SK-N-SH treated with all-trans-retinoic acid at 6 μM for 48 hours (cell line): ENCODE results near the gene APOL2.

Experiments used
- ATAC-seq: fragments of 200-7000 bp; cut with Tn5 transposase; 3 replicates; pipeline ENCODE4 v1.9.1; 2020; ENCODE audit warnings: mild to moderate bottlenecking, moderate library complexity
- ARNTL ChIP-seq: fragments of 450-650 bp; formaldehyde crosslinking; IDR thresholded peaks from 2 replicates; pipeline ENCODE4 v1.5.0; 2020; ENCODE audit warnings: low read depth, mild to moderate bottlenecking, moderate library complexity, borderline replicate concordance
- BACH2 ChIP-seq: fragments of 250-450 bp; sonication (Bioruptor Pico); IDR thresholded peaks from 2 replicates; pipeline ENCODE4 v1.9.0; 2021; ENCODE audit warnings: mild to moderate bottlenecking, borderline replicate concordance
- CREB5 ChIP-seq: fragments of 250-450 bp; sonication (Bioruptor Pico); IDR thresholded peaks from 2 replicates; pipeline ENCODE4 v1.5.1; 2020; ENCODE audit warnings: low read depth, mild to moderate bottlenecking, moderate library complexity
- CSDC2 ChIP-seq: fragments of 250-450 bp; sonication (Bioruptor Pico); IDR thresholded peaks from 2 replicates; pipeline ENCODE4 v1.5.0; 2020; ENCODE audit warnings: mild to moderate bottlenecking, moderate library complexity
- ESRRG ChIP-seq: fragments of 250-450 bp; sonication (Bioruptor Pico); IDR thresholded peaks from 2 replicates; pipeline ENCODE4 v1.6.1; 2021; ENCODE audit warnings: mild to moderate bottlenecking
- GLIS3 ChIP-seq: fragments of 250-450 bp; sonication (Bioruptor Pico); IDR thresholded peaks from 2 replicates; pipeline ENCODE4 v1.5.0; 2020; ENCODE audit warnings: mild to moderate bottlenecking, moderate library complexity
- ISL1 ChIP-seq: fragments of 250-450 bp; sonication (Bioruptor Pico); IDR thresholded peaks from 2 replicates; pipeline ENCODE4 v2.1.2; 2022; ENCODE audit warnings: mild to moderate bottlenecking, moderate library complexity
- OSR1 ChIP-seq: fragments of 250-450 bp; sonication (Bioruptor Pico); IDR thresholded peaks from 2 replicates; pipeline ENCODE4 v1.8.0; 2022; ENCODE audit warnings: moderate library complexity, mild to moderate bottlenecking, inconsistent platforms
- PATZ1 ChIP-seq: fragments of 250-450 bp; sonication (Bioruptor Pico); IDR thresholded peaks from 2 replicates; pipeline ENCODE4 v1.8.0; 2020; ENCODE audit warnings: mild to moderate bottlenecking, moderate library complexity, borderline replicate concordance
- POU6F1 ChIP-seq: fragments of 250-450 bp; sonication (Bioruptor Pico); IDR thresholded peaks from 2 replicates; pipeline ENCODE4 v1.8.0; 2021; ENCODE audit warnings: low read depth, mild to moderate bottlenecking, moderate library complexity, borderline replicate concordance
- PPARA ChIP-seq: fragments of 250-450 bp; sonication (Bioruptor Pico); IDR thresholded peaks from 2 replicates; pipeline ENCODE4 v1.5.0; 2020; ENCODE audit warnings: mild to moderate bottlenecking, borderline replicate concordance
- RARB ChIP-seq: fragments of 250-450 bp; sonication (Bioruptor Pico); IDR thresholded peaks from 2 replicates; pipeline ENCODE4 v1.8.0; 2021; ENCODE audit warnings: mild to moderate bottlenecking, moderate library complexity
- SNAI2 ChIP-seq: fragments of 250-450 bp; sonication (Bioruptor Pico); IDR thresholded peaks from 2 replicates; pipeline ENCODE4 v1.5.0; 2020; ENCODE audit warnings: mild to moderate bottlenecking, moderate library complexity
- TCF4 ChIP-seq: fragments of 250-450 bp; sonication (Bioruptor Pico); IDR thresholded peaks from 2 replicates; pipeline ENCODE4 v1.8.0; 2021; ENCODE audit warnings: mild to moderate bottlenecking, moderate library complexity, borderline replicate concordance
- TOX ChIP-seq: fragments of 250-450 bp; sonication (Bioruptor Pico); IDR thresholded peaks from 2 replicates; pipeline ENCODE4 v1.8.0; 2021; ENCODE audit warnings: mild to moderate bottlenecking, moderate library complexity, borderline replicate concordance
- TSHZ2 ChIP-seq: fragments of 250-450 bp; sonication (Bioruptor Pico); IDR thresholded peaks from 2 replicates; pipeline ENCODE4 v1.5.0; 2020; ENCODE audit warnings: mild to moderate bottlenecking, moderate library complexity
- ZC3H10 ChIP-seq: fragments of 250-450 bp; sonication (Bioruptor Pico); IDR thresholded peaks from 2 replicates; pipeline ENCODE4 v1.5.1; 2021; ENCODE audit warnings: mild to moderate bottlenecking, moderate library complexity
- ZFP3 ChIP-seq: fragments of 250-450 bp; sonication (Bioruptor Pico); IDR thresholded peaks from 2 replicates; pipeline ENCODE4 v1.5.0; 2020; ENCODE audit warnings: mild to moderate bottlenecking, moderate library complexity
- ZFP30 ChIP-seq: fragments of 450-650 bp; formaldehyde crosslinking; IDR thresholded peaks from 2 replicates; pipeline ENCODE4 v1.5.0; 2022; ENCODE audit warnings: mild to moderate bottlenecking, moderate library complexity
- ZNF565 ChIP-seq: fragments of 450-650 bp; formaldehyde crosslinking; conservative IDR thresholded peaks from 2 replicates; pipeline ENCODE4 v1.5.0; 2020; ENCODE audit warnings: low read depth, mild to moderate bottlenecking, moderate library complexity
- ZNF70 ChIP-seq: fragments of 450-650 bp; formaldehyde crosslinking; IDR thresholded peaks from 2 replicates; pipeline ENCODE4 v1.5.0; 2020; ENCODE audit warnings: mild to moderate bottlenecking, moderate library complexity
- ZNF8 ChIP-seq: fragments of 450-650 bp; formaldehyde crosslinking; IDR thresholded peaks from 2 replicates; pipeline ENCODE4 v1.5.0; 2020; ENCODE audit warnings: mild to moderate bottlenecking, moderate library complexity
- TF ChIP-seq, protein P1 (sequence below): fragments of 250-450 bp; sonication (Bioruptor Pico); IDR thresholded peaks from 2 replicates; pipeline ENCODE4 v1.5.1; 2021; ENCODE audit warnings: mild to moderate bottlenecking, moderate library complexity

Gene APOL2

DNA sequence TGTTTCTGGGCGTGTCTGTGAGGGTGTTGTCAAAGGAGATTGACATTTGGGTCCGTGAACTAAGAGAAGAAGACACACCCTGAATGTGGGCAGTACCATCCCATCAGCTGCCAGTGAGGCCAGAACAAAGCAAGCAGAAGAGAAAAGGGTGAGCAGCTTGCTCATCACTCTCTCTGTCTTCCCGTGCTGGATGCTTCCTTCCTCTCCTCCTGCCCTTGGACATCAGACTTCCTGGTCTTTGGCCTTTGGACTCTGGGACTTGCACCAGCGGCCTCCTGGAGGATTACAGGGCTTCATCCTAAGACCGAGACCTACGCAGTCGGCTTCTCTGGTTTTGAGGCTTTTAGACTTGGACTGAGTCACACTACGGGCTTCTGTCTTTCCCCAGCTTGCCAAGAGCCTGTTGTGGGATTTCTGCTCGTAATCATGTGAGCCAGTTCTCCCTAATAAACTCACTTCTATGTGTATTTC is 18.8 kb downstream of the APOL2 start:
- TF ChIP-seq BACH2 (no peak), PPARA (CRISPR knock-in tag) (no peak), ZNF70 (CRISPR knock-in tag) (no peak), GLIS3 (no peak), ZC3H10 (CRISPR knock-in tag) (no peak), ESRRG (no peak), CSDC2 (CRISPR knock-in tag) (no peak), POU6F1 (CRISPR knock-in tag) (no peak), TOX (CRISPR knock-in tag) (no peak), TSHZ2 (CRISPR knock-in tag) (no peak), ZFP30 (CRISPR knock-in tag) (no peak), SNAI2 (CRISPR knock-in tag) (no peak), ARNTL (no peak), ZFP3 (CRISPR knock-in tag) (no peak), ZNF565 (CRISPR knock-in tag) (no peak), RARB (no peak), TCF4 (CRISPR knock-in tag) (no peak)
- no peak for ATAC-seq

DNA sequence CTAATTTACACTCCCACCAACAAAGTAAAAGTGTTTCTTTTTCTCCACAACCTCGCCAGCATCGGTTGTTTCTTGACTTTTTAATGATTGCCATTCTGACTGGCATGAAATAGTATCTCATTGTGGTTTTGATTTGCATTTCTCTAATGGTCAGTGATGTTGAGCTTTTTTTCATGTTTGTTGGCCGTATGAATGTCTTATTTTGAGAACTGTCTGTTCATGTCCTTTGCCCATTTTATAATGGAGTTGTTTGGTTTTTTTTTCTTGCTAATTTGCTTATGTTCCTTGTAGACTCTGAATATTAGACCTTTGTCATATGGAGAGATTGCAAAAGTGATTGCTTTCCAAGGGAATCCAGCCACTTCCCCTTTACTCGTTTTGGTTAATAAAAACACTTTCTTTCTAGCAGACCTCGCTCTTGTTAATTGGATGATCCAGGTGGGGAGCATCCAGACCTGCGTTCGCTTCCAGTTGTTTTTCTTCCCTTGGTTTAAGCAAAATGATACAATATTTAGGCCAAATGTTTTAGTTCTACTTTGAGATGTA is 20.6 kb downstream of the APOL2 start:
- no peak for ATAC-seq
- TF ChIP-seq CSDC2 (CRISPR knock-in tag) (no peak), BACH2 (no peak), ZFP30 (CRISPR knock-in tag) (no peak), OSR1 (CRISPR knock-in tag) (no peak), ZFP3 (CRISPR knock-in tag) (no peak), ZNF565 (CRISPR knock-in tag) (no peak), POU6F1 (CRISPR knock-in tag) (no peak), ARNTL (no peak), ZC3H10 (CRISPR knock-in tag) (no peak), TSHZ2 (CRISPR knock-in tag) (no peak), TOX (CRISPR knock-in tag) (no peak), RARB (no peak), TCF4 (CRISPR knock-in tag) (no peak), ESRRG (no peak), ISL1 (CRISPR knock-in tag) (no peak), CREB5 (no peak), GLIS3 (no peak), ZNF8 (CRISPR knock-in tag) (no peak), PATZ1 (CRISPR knock-in tag) (no peak)
- TF ChIP-seq, protein P1, sequence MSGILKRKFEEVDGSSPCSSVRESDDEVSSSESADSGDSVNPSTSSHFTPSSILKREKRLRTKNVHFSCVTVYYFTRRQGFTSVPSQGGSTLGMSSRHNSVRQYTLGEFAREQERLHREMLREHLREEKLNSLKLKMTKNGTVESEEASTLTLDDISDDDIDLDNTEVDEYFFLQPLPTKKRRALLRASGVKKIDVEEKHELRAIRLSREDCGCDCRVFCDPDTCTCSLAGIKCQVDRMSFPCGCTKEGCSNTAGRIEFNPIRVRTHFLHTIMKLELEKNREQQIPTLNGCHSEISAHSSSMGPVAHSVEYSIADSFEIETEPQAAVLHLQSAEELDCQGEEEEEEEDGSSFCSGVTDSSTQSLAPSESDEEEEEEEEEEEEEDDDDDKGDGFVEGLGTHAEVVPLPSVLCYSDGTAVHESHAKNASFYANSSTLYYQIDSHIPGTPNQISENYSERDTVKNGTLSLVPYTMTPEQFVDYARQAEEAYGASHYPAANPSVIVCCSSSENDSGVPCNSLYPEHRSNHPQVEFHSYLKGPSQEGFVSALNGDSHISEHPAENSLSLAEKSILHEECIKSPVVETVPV (CRISPR knock-in tag): no peak
